Measurements from ENCODE around the gene FABP7.

Gene FABP7

DNA sequence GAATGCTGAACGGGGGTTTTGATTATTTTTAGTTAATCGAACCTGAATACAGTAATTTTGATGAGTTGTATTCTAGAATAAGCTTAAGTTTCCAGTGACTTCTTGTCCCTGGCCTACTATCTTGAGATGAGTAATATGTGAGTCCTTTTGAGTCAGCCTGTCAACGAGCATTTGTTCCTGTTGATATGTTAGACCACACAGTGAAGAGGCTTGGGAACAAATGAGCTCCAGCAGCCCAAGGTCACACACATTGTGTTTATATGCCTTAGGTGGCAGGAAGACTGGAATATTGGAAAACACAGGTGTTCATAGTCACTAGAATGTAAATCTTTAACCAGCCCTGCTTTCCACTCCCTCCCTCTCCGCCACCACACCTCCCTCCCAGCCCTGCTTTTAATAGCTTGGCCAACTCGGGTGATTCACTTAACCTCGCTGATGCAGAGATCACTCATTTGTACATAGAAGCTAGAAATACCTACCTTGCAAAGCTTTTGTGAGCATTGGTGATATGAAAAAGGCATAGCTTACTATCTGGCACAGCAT lies 18.7 kb downstream of the FABP7 start:
- DNase-seq (ENCODE audit: low read depth) = no peak

DNA sequence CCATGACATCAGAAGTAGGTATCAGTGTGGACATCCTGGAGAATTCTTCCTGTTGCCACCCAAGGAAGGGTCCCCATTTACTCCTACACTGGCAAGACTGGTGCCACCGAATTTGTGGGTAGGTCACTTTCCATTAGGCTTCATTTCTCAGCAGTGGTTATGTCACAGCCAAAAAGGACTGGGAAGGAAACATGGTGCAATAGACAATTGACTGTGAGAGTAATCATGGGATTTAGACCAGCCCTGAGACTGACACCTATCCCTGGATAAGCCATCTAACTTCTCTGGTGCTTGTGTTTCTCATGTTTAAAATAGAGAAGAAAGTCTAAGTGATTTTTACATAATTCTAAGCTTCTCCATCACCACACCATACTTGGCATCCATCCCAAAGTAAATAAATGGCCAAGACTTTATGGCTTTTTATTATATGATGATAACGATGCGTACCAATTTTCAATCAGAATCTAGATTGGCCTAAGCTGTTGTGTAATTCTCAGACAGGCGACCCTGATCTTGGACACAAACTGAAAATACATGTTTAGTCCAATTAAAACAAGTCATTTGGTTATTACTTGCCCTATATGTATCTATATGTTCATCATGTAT lies 19.7 kb downstream of the FABP7 start:
- DNase-seq (ENCODE audit: low read depth) = no peak

DNA sequence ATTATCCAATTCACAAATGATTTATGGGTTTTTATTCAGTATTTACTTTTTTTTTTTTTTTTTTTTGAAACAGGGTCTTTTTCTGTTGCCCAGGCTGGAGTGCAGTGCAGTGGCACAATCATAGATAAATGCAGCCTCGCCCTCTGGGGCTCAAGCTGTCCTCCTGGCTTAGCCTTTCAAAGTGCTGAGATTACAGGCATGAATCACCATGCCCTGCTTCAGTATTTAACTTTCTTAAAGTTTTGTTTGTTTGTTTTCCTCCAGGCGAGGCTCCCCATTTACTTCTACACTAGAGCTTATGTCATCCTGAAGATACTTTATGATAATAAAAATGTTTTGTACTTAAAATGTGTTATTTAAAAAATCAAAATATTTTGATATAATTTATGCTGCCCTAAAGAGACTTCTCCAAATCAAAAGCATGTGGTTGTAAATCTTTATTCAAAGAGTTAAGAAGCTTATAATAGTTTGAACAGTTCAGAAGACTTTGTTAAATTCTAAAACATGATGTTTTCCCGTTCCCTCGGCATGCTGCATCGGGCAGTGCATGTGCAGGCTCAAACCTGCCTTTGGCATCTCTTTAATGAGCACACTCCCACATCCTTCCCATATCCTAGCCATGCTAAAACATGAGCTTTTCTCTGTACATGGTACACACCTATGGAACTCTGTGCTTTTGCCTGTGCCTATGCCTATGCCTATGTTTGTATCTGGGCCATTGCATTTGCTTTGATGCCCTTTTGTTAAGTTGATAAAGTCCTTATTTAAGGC lies 20.6 kb downstream of the FABP7 start:
- DNase-seq (ENCODE audit: low read depth) = no peak

DNA sequence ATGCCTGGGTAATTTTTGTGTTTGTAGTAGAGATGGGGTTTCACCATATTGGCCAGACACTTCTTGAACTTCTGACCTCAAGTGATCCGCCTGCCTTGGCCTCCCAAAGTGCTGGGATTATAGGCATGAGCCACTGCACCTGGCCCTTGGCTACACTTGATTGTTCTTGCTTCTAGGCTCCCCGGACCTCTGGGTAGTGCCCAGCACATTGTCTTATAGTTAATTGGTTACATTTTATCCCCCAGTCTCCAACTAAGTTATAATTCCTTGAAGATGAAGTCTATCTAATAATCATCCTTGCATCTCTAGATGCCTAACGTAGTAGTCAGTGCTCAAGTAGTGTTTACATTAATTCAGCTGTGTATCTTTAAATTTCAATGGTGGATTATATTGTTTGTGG lies 21.4 kb downstream of the FABP7 start:
- no peak for DNase-seq (ENCODE audit: low read depth)

DNA sequence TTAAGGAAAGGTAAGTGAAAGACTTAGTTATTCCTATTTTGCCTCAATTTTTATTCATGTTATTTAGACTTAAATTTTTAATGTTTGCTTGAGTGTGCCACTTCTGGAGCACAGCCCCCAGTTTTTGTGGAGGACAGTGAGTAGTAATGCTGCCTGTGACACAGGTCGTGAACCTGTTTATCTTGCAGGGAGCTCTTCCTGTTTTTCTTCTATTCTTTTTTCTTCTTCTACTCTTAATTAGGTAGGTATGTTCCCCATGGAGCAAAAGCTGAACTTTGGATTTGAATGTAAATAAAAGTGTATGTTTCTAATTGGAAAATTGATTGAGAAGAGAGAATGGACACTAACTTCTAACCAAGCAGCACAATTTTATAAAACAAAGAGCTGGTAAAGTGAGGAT lies 21.9 kb downstream of the FABP7 start:
- no peak for DNase-seq (ENCODE audit: low read depth)

DNA sequence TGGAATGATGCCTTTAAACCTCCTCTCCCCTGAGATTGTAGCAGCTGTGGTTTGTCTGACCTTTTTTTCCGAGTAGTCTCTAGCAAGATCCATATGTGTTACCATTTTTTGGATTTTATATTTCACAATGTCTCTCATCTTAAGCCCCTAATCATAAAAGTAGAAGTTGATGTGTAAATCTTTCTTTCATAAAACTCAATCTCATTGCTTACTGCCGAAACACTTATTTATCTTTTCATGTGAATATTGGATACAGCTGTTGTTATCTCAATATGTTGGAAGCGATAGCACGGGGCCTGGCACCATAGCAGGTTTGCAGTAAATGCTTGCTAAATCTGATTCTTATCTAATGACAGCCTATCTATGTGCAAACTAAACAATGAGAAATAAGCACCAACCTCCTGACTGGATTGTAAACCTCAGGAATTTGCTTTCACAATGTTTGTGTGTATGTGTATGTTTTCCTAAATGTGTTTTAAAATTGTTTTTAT lies 23.7 kb downstream of the FABP7 start:
- no peak for DNase-seq (ENCODE audit: low read depth)

DNA sequence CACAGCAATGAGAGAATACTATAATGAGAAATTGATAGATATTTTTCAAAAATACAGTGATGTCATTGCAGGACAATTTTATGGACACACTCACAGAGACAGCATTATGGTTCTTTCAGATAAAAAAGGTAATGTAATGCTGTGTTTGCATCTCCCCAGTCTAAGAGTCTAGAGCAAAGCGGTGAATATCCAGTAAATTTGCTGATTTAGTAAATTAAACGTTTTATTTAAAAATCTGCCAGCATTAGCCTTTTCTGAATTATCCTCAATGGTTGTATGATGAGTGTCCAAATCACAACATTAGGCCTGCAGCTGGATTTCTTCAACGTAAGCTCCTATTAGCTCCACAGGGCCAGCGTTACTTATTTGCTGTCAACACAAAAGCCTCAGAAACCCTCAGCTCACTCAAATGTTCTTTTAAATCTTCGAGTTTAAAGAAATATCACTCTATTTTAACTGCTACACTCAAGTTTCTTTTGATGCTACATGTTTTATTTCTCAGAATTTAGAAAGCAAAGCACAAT lies 25.5 kb downstream of the FABP7 start:
- DNase-seq (ENCODE audit: low read depth) = no peak

DNA sequence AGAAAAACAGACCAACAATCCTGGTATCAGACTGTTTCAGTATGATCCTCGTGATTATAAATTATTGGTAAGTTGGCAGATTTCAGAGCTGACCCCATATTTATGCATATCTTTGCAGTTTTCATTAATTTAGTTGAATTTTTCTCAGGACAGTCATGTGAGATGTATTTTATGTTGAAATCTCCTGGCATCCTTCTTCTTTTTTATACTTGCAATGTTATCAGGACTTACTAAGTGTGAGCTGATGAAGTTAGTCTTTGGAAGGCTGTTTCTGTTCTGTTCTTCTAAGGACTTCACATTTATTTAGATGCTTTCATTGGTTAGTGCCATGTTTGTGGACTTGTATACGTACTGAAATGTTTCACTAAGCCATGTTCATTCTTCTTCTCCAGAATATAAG lies 26.8 kb downstream of the FABP7 start:
- DNase-seq (ENCODE audit: low read depth) = no peak

DNA sequence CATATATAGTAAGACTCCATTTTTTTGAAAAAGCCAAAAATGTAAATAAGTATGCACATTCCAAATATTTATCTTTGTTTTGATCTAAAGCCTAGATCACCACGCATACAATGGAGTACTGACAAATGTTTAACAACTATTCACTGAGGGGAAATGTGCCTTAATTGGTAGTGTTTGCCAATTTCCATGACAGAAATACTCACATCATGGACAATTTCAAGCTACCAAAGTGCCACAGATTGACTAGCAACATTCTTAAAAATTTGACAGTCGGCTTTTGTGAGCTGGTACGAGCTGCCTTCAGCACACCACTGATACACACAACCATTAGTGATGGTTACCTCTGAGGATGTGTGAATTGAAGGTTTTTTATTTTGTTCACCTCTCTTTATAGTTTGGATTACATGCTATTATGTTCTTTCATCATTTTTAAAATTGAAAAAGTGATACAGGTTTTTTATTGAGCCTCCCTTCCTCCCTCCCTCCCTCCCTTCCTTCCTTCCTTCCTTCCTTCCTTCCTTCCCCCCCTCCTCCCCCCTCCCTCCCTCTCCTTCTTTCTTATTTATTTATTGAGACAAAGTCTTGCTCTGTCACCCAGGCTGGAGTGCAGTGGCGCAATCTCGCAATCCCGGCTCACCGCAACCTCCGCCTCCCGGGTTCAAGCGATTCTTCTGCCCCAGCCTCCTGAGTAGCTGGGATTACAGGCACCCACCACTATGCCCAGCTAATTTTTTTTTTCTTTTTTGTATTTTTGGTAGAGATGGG lies 28.8 kb downstream of the FABP7 start:
- DNase-seq (ENCODE audit: low read depth) = no peak

DNA sequence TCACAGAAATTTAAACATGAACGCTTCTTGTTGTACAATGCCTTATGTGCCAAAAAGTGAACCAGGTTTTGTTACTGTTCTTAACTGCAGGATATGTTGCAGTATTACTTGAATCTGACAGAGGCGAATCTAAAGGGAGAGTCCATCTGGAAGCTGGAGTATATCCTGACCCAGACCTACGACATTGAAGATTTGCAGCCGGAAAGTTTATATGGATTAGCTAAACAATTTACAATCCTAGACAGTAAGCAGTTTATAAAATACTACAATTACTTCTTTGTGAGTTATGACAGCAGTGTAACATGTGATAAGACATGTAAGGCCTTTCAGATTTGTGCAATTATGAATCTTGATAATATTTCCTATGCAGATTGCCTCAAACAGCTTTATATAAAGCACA lies 29.5 kb downstream of the FABP7 start:
- no peak for DNase-seq (ENCODE audit: low read depth)

DNA sequence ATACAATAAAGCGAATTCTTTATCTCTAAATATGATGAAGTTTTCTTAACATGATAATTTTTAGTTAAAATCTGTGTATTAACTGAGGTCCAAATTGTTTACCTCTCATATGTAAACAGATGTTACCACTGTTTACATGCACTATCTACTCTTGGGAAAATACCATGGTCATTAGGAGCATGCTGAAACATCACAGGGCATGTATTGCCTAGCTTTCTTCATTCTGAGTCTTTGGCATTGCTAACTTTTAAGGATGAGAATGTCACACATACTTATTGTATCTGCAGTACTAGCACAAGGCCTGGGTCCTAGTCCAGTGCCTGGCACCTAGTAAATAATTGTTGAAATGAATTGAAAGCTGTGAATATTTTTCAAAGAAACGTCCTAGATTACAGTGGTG lies 30.2 kb downstream of the FABP7 start:
- DNase-seq (ENCODE audit: low read depth) = no peak

DNA sequence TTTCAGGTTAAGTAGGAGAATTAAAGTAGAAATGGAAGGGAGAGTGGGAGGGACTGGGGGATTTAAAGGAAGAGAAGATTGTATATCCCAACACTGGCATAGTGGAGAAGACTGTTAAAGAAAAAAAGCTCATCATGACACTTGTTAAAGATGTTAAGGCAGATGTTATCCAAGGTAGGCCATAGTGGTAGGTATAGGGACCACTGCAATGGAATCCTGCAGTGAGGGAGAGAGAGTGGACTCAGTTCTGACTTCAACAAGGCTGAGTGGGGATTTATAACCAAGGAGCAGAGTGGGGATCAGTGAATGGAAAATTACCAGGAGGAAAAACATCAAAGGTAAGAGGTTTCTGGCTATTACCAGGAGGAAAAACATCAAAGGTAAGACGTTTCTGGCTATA lies 30.7 kb downstream of the FABP7 start:
- no peak for DNase-seq (ENCODE audit: low read depth)

DNA sequence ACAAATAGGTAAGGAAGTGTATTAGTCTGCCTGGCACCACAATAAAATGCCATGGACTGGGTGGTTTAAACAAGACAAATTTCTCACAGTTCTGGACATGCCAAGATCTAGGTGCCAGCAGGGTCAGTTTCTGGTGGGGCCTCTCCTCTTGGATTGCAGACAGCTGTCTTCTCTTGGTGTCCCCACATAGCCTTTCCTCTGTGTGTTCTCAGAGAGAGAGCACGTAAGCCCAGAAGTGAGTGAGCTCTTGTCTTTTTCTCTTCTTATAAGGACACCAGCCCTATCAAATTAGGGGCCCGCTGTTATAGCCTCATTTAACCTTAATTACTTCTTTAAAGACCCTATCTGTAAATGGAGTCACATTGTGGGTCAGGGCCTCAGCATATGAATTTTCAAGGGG lies 37.8 kb downstream of the FABP7 start:
- DNase-seq (ENCODE audit: low read depth) = no peak

DNA sequence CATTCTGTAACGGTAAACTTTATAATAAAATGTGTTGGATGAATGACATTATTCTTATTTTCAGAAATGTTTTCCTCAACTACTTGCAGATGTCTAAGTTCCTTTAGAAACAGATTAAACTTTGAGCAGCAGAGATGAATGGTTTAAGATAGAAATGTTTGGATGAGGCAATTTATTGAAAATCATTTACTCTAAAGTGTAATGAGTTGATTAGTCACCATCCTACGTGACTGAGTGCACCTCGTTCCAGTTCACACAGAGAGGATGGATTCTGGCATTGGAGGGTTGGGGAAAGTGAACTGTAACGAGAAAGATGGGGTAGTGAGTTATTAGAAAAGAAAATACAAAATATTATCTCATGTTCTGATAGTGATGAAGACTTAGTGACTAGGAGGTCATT lies 38.2 kb downstream of the FABP7 start:
- no peak for DNase-seq (ENCODE audit: low read depth)

DNA sequence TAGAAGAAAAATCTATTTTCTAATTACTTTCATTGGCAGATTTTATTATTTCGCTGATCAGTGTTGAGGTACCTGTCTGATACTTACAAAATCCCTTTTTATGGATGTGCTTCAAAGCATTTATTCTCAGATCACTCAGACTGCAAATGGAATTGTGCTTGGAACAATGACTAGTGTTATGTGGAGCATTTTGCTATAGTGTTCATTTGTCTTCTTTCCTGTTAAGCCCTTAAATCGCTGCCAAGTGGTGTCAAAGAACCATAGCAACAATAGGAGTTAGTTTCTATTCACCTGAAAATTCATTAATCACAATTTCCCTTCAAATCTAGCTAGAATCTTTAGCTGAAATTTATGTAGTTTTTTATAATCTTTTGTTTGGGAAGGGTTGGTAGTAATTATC lies 39.4 kb downstream of the FABP7 start:
- no peak for DNase-seq (ENCODE audit: low read depth)

DNA sequence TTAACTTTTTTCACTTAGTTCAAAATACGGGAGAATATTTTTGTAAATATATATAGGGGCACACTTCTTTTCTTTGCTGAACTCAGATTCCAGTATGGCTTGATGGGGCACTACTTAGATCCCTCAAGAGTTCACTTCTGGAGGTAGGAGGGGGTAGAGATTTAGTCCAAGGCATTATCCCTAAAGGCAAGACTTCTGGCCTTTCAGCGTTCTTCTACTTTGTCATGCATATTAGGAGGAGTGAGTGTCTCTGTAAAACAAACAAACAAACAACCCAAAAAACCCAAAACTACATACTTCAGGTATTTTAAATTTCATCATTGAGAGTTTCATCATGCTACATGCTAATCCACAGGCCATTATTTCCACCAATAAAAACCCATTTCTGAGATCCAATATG lies 41.6 kb downstream of the FABP7 start:
- no peak for DNase-seq (ENCODE audit: low read depth)

DNA sequence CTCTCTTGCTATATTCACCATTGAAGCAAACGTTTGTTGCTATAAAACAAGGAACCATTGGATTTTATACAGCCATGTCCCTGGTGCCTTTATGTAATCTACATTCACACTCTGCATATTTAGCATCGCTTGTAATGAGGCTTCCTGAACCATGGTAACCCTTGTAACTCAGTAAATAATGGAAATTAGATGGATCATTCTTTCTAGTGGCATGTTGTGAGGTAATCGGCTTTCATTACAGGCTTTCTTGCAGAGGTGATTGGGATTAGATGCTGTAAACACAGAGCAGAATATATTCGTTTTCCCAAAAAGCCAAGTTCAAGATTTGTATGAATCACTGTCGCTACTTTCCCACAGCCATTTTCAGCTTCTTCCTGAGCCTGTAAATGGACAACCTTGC lies 45.6 kb downstream of the FABP7 start:
- DNase-seq (ENCODE audit: low read depth) = no peak

DNA sequence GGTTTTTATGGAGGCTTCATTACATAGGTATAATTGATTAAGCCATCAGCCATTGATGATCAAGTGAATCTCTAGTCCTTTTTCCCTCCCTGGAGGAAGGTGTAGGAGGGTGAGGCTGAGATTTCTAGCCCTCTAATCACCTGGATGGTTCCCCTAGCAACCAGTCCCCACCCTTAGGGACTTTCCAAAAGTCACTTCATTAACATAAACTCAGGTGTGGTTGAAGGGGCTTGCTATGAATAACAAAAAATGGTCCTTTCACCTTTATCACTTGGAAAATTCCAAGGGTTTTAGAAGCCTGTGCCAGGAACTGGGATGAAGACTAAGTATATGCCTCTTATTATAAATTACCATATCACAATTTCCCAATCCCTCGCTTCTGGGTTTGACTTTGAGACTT lies 49.9 kb downstream of the FABP7 start:
- DNase-seq (ENCODE audit: low read depth) = no peak

DNA sequence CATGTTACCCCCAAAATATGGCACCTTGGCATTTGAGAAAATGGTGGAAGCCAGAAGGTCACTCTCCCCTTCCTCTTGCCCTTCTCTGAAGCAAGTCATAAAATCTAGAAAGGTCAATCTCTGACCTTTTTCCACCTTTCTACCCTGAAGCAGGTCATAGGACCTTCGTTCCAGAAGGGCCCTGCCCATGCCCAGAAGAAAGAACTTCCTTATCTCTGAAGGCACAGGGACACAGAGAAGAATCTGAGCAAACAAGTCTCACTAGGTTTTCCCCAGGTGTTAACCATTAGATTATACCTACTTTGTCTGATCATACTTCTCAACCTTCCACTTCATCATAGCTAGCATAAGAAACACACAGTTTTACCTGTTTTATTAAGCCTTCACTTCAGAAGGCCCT lies 52.0 kb downstream of the FABP7 start:
- no peak for DNase-seq (ENCODE audit: low read depth)

DNA sequence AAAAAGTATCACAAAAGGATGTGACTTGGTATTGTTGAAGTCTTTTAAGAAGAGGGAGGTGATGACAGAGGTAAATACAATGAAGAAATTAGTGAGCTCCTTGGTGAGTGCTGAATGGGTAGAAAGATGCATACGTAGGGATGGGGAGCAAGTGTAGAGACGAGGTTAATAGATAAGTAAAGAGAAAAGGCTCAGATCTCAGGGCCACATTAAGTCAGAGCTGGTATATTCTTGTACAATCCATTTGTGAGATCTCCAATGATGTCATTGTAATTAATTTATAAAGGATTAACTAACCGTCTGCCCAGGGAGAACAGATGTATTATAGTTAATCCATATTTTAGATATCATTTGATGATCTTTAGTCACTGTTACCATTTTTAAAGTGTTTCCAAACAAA lies 52.9 kb downstream of the FABP7 start:
- no peak for DNase-seq (ENCODE audit: low read depth)

DNA sequence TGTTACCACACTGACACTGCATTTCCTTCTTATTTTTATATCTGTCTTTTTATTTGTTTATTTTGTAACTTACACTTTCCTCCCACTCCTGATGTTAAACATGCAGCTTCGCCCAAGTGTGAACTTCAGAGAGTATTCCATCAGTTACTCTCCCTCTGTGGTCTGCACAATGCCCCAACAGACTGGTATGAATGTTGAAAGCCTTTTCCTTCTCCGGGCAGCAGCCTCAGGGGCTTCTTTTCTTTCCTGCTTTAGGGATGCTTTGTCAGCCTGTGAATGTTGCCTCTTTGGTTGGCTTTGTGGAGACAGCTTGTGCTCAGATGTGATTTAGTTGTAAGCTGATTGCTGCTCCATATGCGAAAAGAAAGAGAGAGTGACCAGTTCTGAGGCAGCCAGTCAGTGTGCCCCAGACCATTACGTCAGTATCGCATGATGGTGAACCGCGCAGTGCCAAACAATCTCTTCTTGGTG lies 53.5 kb downstream of the FABP7 start:
- DNase-seq (ENCODE audit: low read depth) = no peak
